ENCODE results near the gene CPLX3.
A peak's percentile ranks its signal among the peaks of the same experiment; 100 is the strongest.
"Not testable (repeated sequence)": the region's sequence is repeated elsewhere in the genome, so short reads cannot be mapped to it uniquely, and the experiment has no call there.

The CPLX3 gene

DNA sequence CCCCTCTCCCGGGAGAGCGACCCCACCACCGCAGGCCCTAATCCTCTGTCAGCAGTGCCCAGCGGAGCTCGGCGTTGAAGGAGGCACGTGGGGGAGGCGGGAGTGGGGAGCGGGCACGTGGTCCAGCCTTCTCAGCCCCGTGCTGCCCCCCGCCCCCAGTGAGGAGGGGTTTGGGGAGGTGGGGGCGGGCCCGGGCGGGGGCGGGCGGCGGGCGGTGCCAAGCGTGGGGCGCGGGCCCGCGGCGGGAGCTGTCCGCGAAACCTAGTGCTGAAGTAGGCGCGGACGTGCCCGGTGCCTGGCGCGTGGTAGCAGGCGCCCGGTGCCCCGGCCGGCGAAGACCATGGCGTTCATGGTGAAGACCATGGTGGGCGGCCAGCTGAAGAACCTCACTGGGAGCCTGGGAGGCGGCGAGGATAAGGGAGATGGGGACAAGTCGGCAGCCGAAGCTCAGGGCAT is at the start of gene CPLX3:
TSS of gene CPLX3 (plus strand) at position 264 of the 456 bp plus-strand sequence. CDS start at position 341, 77 bp downstream.
- DNase-seq (ENCODE audit: low read depth in 2 of 3, low spot score in 2 of 3) = no peak

- DNase-seq (ENCODE audit: low read depth in 2 of 3, low spot score in 2 of 3) = no peak
These were observed 49.3 kb upstream of the CPLX3 start for GRCh38 chr15:74776821-74777768.

DNA sequence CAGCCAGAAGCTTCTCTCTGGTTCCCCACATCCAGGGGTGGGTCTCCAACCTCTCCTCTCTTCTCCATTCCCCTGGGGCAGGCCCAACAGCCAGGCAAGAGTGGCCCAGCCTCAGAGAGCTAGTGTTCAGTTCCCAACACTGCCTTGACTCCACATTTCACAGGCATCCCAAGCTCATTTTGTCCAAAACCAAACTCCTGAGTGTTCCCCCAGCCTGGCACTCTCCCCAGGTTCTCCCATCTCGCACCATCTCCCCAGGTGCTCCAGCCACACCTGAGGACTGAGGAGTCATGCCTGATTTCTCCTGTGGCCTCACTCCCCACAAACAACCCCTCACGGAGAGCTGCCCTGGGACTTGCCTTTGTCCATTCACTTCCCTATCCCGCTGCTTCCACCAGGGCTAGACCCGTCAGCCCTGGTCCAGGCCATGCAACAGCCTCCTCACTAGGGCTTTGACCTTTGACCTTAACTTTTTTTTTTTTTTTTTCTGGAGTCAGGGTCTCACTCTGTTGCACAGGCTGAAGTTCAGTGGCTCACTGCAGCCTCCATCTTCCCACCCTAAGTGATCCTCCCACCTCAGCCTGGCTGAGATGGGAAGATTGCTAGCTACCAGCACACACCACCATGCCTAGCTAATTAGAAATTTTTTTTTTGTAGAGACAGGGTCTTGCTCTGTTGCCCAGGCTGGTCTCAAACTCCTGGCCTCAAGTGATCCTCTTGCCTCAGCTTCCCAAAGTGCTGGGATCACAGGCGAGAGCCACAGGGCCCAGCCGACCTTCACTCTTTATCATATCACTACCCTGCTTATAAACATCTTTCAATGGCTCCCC is 48.4 kb upstream of the CPLX3 start:
- no peak for DNase-seq (ENCODE audit: low read depth in 2 of 3, low spot score in 2 of 3)

- no peak for DNase-seq (ENCODE audit: low read depth in 2 of 3, low spot score in 2 of 3)
These were observed 47.8 kb upstream of the CPLX3 start for GRCh38 chr15:74778599-74778970.

GRCh38 chr15:74779162-74779648 is 47.2 kb upstream of the CPLX3 start:
- DNase-seq (ENCODE audit: low read depth in 2 of 3, low spot score in 2 of 3) = no peak

DNA sequence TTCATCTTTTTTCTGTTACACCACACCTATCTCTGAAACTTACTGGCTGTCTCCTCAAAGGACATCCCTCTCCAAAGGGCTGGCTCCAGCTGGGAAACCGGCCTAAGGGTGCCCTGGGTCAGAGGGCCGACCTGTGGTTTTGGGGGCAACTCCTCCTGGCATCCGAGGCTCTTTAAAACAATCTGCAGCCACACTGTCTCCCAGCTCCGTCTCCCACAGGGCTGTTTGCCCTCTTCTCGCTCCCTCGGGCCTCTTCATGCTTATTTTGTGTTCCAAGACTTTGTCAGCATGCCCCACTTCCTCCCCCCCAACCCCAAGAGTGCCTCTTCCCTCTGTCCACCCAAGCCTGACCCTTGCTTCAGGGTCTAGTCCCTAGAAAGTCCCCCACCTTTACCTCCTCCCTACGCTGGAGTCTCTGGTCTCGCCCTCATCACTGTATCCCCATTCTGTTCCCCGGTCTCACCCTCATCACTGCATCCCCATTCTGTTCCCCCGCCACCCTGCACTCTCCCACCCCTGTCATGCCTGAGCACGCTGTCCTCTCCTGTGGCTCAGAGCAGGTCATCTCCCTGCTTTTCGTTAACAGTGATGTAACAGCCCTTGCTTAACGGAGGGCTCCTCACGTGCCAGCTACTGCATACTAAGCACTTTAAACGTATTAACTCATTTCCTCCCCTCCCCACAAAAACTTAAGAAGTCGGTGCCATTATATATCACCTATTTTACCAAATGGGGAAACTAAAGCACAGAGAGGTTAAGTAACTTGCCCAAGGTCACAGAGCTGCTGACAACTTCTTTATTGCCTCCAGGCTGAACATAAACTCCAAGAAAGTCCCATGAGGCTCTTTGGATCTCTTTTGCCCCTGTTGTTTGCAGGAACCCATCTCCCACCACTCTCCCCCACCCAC is 45.6 kb upstream of the CPLX3 start:
- no peak for DNase-seq (ENCODE audit: low read depth in 2 of 3, low spot score in 2 of 3)

GRCh38 chr15:74781431-74782258 is 44.8 kb upstream of the CPLX3 start, which contains the start of gene CSK:
TSS of gene CSK (plus strand) at chr15:74782080. CDS start at chr15:74798298, 16,218 bp downstream.
- peak in 1 of 3 experiments; percentile 67 for DNase-seq (ENCODE audit: low read depth in 2 of 3, low spot score in 2 of 3)

GRCh38 chr15:74782259-74783071 is 44.0 kb upstream of the CPLX3 start:
- no peak for DNase-seq (ENCODE audit: low read depth in 2 of 3, low spot score in 2 of 3)

DNA sequence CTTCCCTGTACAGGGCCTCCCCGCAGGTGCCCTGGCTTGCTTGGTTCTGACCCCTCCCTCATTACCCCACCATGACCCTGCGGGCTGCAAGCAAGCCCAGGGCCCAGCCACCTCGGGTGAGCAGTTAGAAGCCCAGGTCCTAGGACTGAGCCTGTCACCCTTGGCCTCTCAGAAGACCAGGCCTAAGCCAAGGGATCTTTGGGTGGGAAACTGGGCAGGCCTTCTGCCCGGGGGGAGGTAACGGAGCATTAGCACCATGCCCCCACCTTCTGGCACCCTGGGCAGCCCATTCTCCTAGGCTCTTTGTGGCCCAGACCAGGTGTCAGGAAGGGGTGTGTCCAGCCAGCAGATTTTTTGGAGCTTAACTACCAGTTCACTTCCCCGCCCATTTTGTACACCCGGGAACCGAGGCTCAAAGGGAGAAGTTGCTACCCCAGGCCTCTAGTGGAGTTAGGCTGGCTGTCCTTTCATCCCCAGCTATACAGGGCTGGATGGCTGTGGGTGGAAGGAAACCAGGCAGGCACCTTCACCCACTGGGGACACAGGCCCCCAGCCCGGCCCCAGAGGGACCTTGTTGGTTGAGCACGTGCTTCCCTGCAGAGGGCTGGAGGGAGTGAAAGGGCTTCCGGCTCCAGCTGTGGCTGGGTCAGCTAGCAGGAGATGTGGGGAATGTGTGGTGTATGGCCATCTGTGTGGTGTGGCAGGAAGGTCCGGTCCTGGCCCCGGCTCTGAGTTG is 43.2 kb upstream of the CPLX3 start:
- DNase-seq (ENCODE audit: low read depth in 2 of 3, low spot score in 2 of 3) = no peak

- DNase-seq (ENCODE audit: low read depth in 2 of 3, low spot score in 2 of 3) = no peak
These were observed 42.6 kb upstream of the CPLX3 start for GRCh38 chr15:74783808-74784175.

DNA sequence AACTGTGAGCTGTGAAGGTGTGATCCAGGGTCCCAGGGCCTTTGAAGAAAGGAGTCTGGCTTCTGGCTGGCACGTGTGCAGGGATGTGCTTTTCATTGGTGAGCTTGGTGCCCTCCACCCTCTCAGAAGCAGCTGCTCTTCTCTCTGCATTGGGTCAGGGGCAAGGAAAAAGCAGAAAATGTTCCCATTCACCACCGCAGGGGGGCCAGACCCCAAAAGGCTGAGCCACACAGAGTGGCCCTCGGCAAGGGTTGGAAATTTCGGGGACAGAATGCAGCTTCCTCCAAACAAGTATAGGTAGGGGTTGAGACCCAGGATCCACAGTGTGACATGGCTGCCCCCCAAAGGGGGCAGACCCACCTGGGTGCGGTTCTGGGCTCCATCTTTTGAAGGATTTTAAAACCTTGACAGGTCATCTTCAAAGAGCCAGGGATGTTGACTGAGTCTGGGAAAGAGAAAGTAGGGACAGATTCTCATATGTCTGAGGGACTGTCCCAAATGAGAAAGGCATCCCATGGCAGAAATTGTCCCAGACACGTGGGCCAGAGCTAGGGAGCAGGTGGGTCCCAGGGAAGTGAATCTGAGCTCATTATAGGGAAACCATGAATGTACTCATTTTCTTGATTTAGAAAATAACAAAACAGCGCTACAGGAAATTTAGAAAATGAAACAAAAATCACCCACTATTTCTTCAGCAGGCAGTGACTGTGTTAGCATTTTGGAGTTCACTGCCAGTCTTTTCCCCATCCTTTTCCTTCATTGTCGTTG is 41.8 kb upstream of the CPLX3 start:
- no peak for DNase-seq (ENCODE audit: low read depth in 2 of 3, low spot score in 2 of 3)

DNA sequence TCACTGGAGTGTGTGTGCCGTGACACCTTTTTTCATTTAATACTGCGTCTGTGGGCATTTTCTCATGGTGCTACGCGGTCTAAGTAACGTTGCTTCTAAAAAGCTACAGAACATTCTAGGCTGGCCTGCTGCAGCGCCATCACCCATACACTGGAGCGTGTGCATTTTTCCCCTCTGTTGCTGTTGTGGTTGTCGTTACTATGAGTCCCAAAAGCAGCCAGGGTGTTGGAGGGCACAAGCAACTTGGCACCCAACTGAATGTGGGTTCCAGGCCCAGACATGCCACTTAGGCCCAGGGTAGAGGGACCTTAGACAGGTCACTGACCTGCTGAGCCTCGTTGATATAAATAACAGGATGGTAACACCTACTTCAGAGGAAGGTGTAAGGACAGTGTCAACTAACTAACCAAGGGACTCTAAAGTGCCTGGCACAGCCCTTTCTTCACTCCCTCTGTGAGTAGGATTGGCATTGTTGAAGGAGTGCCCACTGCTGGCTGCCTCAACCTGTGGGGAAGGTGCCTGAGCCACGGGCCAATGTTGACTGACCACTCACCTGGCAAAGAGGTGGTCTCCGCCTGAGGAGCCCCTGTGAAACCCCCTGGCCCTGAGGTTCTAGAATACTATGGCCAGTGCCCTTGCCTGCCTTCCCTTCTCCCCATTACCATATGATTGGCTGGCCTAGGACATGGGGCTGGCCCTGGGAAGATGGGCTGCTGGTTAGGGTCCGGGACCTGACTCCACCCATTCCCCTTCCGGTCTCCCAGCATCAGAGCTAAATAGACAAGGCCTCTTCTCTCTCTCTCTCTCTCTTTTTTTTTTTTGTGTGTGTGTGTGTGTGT is 41.0 kb upstream of the CPLX3 start:
- DNase-seq (ENCODE audit: low read depth in 2 of 3, low spot score in 2 of 3) = no peak

GRCh38 chr15:74786081-74786480 is 40.3 kb upstream of the CPLX3 start:
- not testable (repeated sequence) for DNase-seq (ENCODE audit: low read depth in 2 of 3, low spot score in 2 of 3)

DNA sequence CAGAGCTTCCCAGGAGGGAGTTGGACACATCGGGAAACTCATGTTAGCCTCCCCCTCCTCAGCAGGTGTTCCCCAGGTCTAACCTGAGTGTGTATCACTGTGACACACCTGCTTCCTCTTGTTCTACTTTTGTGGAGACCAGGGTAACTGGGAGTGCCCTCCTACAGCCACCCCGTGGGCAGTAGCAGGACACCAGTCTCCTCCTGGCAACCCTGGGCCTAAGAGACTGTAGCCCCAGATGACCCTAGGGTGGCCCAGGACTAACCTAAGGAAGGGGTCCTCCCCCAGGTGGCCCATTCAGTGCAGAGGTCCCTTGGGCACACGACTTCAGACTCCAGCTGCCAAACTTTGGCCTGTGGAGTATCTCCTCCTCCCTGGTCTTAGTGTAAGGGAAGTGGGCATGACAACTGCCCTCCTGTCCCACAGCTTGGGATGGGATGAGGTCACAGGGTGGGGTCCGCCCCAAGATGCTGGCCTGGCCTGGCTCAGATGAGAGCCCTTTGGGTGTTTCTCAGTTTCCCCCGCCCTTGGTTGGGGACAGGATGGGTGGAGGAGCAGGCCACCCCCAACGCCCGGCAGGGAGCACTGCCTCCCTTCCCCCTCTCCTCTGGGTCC is 39.8 kb upstream of the CPLX3 start:
- DNase-seq (ENCODE audit: low read depth in 2 of 3, low spot score in 2 of 3) = no peak

GRCh38 chr15:74787251-74788041 is 39.0 kb upstream of the CPLX3 start:
- peak in 2 of 3 experiments; percentile 77 to 81 for DNase-seq (ENCODE audit: low read depth in 2 of 3, low spot score in 2 of 3)
